HCT116 (cell line): Measurements from ENCODE around the gene DYNLT2. TPM values are rescaled to one million over a fixed set of nuclear protein-coding genes. Genes with fewer than 3 reads are reported as not detected.

ENCODE experiments used
- ATAC-seq: fragments of 200-7000 bp; cut with Tn5 transposase; 2 replicates; pipeline ENCODE4 v1.9.1; 2020; ENCODE audit warnings: mild to moderate bottlenecking, moderate library complexity
- BruUV-seq: library from RNA; stranded (reverse); fragments of 400-500 nt; replicated peaks from 2 replicates; lab custom pipeline; 2021; lab: Mats Ljungman, UMichigan
- CTCF ChIA-PET: fragments of 300-600 bp; sonication (Branson Sonifier 250); formaldehyde crosslinking; loops from one replicate; lab custom pipeline; 2021; ENCODE audit warnings: antibody characterized with exemption; lab: Charles Lee
- POLR2A ChIA-PET: fragments of 300-600, 350-600 bp; sonication (Branson Sonifier 250); formaldehyde crosslinking; loops from one replicate; lab custom pipeline; 2021; ENCODE audit warnings: antibody characterized with exemption; lab: Charles Lee
- RAD21 ChIA-PET, 2 experiments: fragments of 300-600 bp; sonication (Branson Sonifier 250); formaldehyde crosslinking; loops; one replicate each; lab custom pipeline; 2023; ENCODE audit warnings: low total read pairs in 2 of 2; ENCODE audit not compliant: uncharacterized antibody in 2 of 2, unreplicated experiment in 2 of 2, low non-redundant PET in 1 of 2; lab: Charles Lee
- DNase-seq: peaks from one replicate; pipeline ENCODE4 v3.0.0-alpha.2; 2010; ENCODE audit warnings: low read depth, low spot score
- H2AFZ ChIP-seq: fragments of 200-600 bp; shearing (Covaris generic), sonication (generic); 2 replicates; pipeline ENCODE4 v1.6.1; 2017; ENCODE audit warnings: low read depth, mixed run types, mixed read lengths, antibody characterized with exemption, low read length; ENCODE audit not compliant: poor library complexity, severe bottlenecking
- H3K27ac ChIP-seq: 2 replicates; pipeline ENCODE4 v1.5.1; 2012; ENCODE audit warnings: low read depth, low read length
- H3K27me3 ChIP-seq: fragments of 200-600 bp; sonication (generic); 2 replicates; pipeline ENCODE4 v1.6.1; 2016; ENCODE audit warnings: mixed run types, low read length, mixed read lengths; ENCODE audit not compliant: insufficient read depth
- H3K36me3 ChIP-seq, 2 experiments: fragments of 200-500 bp in 1 of 2; fragments of 200-600 bp in 1 of 2; sonication (Bioruptor generic) in 1 of 2; sonication (generic) in 1 of 2; 2 replicates each; pipeline versions ENCODE4 v1.5.1 to v1.6.1; 2014 to 2016; ENCODE audit warnings: low read length in 2 of 2, inconsistent platforms in 1 of 2, mixed read lengths in 1 of 2, mixed run types in 1 of 2; ENCODE audit not compliant: insufficient read depth in 2 of 2, control insufficient read depth in 1 of 2
- H3K4me1 ChIP-seq, 2 experiments: fragments of 200-600 bp in 1 of 2; sonication (generic) in 1 of 2; 2 replicates each; pipeline versions ENCODE4 v1.5.1 to v1.6.1; 2012 to 2017; ENCODE audit warnings: low read length in 2 of 2, inconsistent platforms in 1 of 2, mild to moderate bottlenecking in 1 of 2, mixed read lengths in 1 of 2, mixed run types in 1 of 2, moderate library complexity in 1 of 2; ENCODE audit not compliant: insufficient read depth in 2 of 2, control insufficient read depth in 1 of 2
- H3K4me2 ChIP-seq: fragments of 200-600 bp; sonication (generic); 2 replicates; pipeline ENCODE4 v1.6.1; 2017; ENCODE audit warnings: mixed run types, low read length, mixed read lengths
- H3K4me3 ChIP-seq, 2 experiments: fragments of 200-600 bp in 1 of 2; sonication (generic) in 1 of 2; replicated peaks in 1 of 2; 2 replicates each; pipeline ENCODE4 v1.5.1; 2011 to 2016; ENCODE audit warnings: low read length in 2 of 2, control low read depth in 1 of 2, low read depth in 1 of 2, mild to moderate bottlenecking in 1 of 2, mixed read lengths in 1 of 2, mixed run types in 1 of 2
- H3K79me2 ChIP-seq: fragments of 200-600 bp; sonication (generic); 2 replicates; pipeline ENCODE4 v1.6.1; 2017; ENCODE audit warnings: mild to moderate bottlenecking, mixed run types, low read length, moderate library complexity, mixed read lengths; ENCODE audit not compliant: insufficient read depth
- H3K9ac ChIP-seq: fragments of 200-600 bp; sonication (generic); 2 replicates; pipeline ENCODE4 v1.6.1; 2016; ENCODE audit warnings: low read length, mixed read lengths
- H3K9me2 ChIP-seq: fragments of 200-600 bp; sonication (generic), shearing (Covaris generic); 2 replicates; pipeline ENCODE4 v1.6.1; 2017; ENCODE audit warnings: mixed run types, mild to moderate bottlenecking, moderate library complexity; ENCODE audit not compliant: insufficient read depth
- H3K9me3 ChIP-seq, 2 experiments: fragments of 200-500 bp in 1 of 2; fragments of 200-600 bp in 1 of 2; sonication (Bioruptor generic) in 1 of 2; sonication (generic) in 1 of 2; 2 replicates each; pipeline ENCODE4 v1.6.1; 2014 to 2017; ENCODE audit warnings: low read length in 2 of 2, mixed read lengths in 2 of 2, inconsistent platforms in 1 of 2, low read depth in 1 of 2, mild to moderate bottlenecking in 1 of 2, mixed run types in 1 of 2, moderate library complexity in 1 of 2; ENCODE audit not compliant: control insufficient read depth in 1 of 2, insufficient read depth in 1 of 2
- H4K20me1 ChIP-seq: fragments of 200-600 bp; sonication (generic), shearing (Covaris generic); 2 replicates; pipeline ENCODE4 v1.6.1; 2017; ENCODE audit warnings: mixed run types, mild to moderate bottlenecking, moderate library complexity; ENCODE audit not compliant: insufficient read depth
- CBX3 ChIP-seq: IDR thresholded peaks from 2 replicates; pipeline ENCODE4 v1.6.1; 2012; ENCODE audit warnings: low read depth
- CEBPB ChIP-seq: IDR thresholded peaks from 2 replicates; pipeline ENCODE4 v1.6.1; 2012; ENCODE audit warnings: low read depth
- CTCF ChIP-seq, 3 experiments: fragments of 200-600 bp in 1 of 3; sonication (generic) in 1 of 3; IDR thresholded peaks in 2 of 3; conservative IDR thresholded peaks in 1 of 3; 2 replicates each; pipeline ENCODE4 v1.5.1; 2012 to 2017; ENCODE audit warnings: low read depth in 2 of 3, low read length in 2 of 3, antibody characterized with exemption in 1 of 3, borderline replicate concordance in 1 of 3, control low read depth in 1 of 3, mild to moderate bottlenecking in 1 of 3, mixed read lengths in 1 of 3, mixed run types in 1 of 3, moderate library complexity in 1 of 3; ENCODE audit not compliant: insufficient read depth in 1 of 3
- EGR1 ChIP-seq: IDR thresholded peaks from 2 replicates; pipeline ENCODE4 v1.6.1; 2012; ENCODE audit warnings: low read depth
- EZH2phosphoT487 ChIP-seq: fragments of 200-600 bp; IDR thresholded peaks from 2 replicates; pipeline ENCODE4 v1.6.1; 2018; ENCODE audit warnings: antibody characterized with exemption, borderline replicate concordance
- JUND ChIP-seq: IDR thresholded peaks from 2 replicates; pipeline ENCODE4 v1.6.1; 2012
- MAX ChIP-seq: IDR thresholded peaks from 2 replicates; pipeline ENCODE4 v1.6.1; 2012
- POLR2AphosphoS5 ChIP-seq: IDR thresholded peaks from 2 replicates; pipeline ENCODE4 v1.6.1; 2011; ENCODE audit warnings: mild to moderate bottlenecking, low read depth, low read length, moderate library complexity
- RAD21 ChIP-seq: IDR thresholded peaks from 2 replicates; pipeline ENCODE4 v1.6.1; 2012; ENCODE audit warnings: low read depth, mild to moderate bottlenecking
- REST ChIP-seq: IDR thresholded peaks from 2 replicates; pipeline ENCODE4 v1.6.1; 2012; ENCODE audit warnings: low read depth
- SIN3A ChIP-seq: IDR thresholded peaks from 2 replicates; pipeline ENCODE4 v1.6.1; 2012; ENCODE audit warnings: low read depth
- SRF ChIP-seq: IDR thresholded peaks from 2 replicates; pipeline ENCODE4 v1.6.1; 2012; ENCODE audit warnings: low read depth
- ZBTB33 ChIP-seq: IDR thresholded peaks from 2 replicates; pipeline ENCODE4 v1.6.1; 2011; ENCODE audit warnings: mild to moderate bottlenecking, low read length, moderate library complexity; ENCODE audit not compliant: insufficient replicate concordance; ENCODE audit errors: extremely low read depth
- intact Hi-C: fragments of 100-400 bp; cut with micrococcal nuclease; formaldehyde crosslinking; loops from 2 replicates; pipeline ENCODE4 v1.10.0; 2022
- total RNA-seq: library from RNA; stranded (reverse); gene quantifications from one replicate; pipeline ENCODE4 v1.2.1, GENCODE V29; 2021; ENCODE audit not compliant: unreplicated experiment

The DYNLT2 gene
- total RNA-seq, 1 experiment from 2014 or later, result 1.5 TPM

- TF ChIP-seq MAX, result no peak
- no peak for TF ChIP-seq CTCF (IDR thresholded peaks at IDR 0.05 in 2 of 3, conservative IDR thresholded peaks at IDR 0.05 in 1 of 3; ENCODE audit: borderline replicate concordance in 1 of 3, insufficient read depth in 1 of 3, low read depth in 2 of 3, low read length in 2 of 3)
- no peak for TF ChIP-seq CEBPB
These were observed 43.8 kb upstream of the DYNLT2 start (continued) for GRCh38 chr6:169795196-169795595.

GRCh38 chr6:169794317-169795055, 43.1 kb upstream of the DYNLT2 start:
- no peaks in the 10 kb centered on the region for H4K20me1 ChIP-seq
- H3K9ac ChIP-seq, result no peak overlapping the region
- no peaks in the 10 kb centered on the region for H3K79me2 ChIP-seq
- no peak overlapping the region for H3K4me3 ChIP-seq
- CTCF ChIA-PET, result interaction anchor here (1.3 kb wide), 1 partner anchor 12 kb away, joined by 4 read pairs; no protein-coding TSS in a partner anchor
- RAD21 ChIA-PET, result no interaction called here
- peaks cover 0 to 13% of the 10 kb centered on the region in 2 experiments; a peak in 3 of 4 replicates for H3K4me1 ChIP-seq
- no peak overlapping the region for H2AFZ ChIP-seq
- no peak for ATAC-seq
- H3K9me3 ChIP-seq, result no peaks in the 10 kb centered on the region
- intact Hi-C loops, result loop anchor here (10.0 kb wide), 1 partner anchor 510 kb away; the partner anchor contains the start of gene FAM120B
- no peak overlapping the region for H3K4me2 ChIP-seq
- POLR2A ChIA-PET, result no interaction called here
- no peaks in the 10 kb centered on the region for H3K36me3 ChIP-seq
- no peak overlapping the region for H3K27ac ChIP-seq
- DNase-seq, result no peak
- H3K9me2 ChIP-seq, result no peaks in the 10 kb centered on the region
- H3K27me3 ChIP-seq, result no peaks in the 10 kb centered on the region; the same call in 1 of the 2 replicates
- no TSS peak for BruUV-seq
- TF ChIP-seq POLR2AphosphoS5 (no peak), RAD21 (no peak), SIN3A (no peak), EGR1 (no peak), REST (no peak), ZBTB33 (no peak), SRF (no peak), EZH2phosphoT487 (no peak), JUND (no peak), CTCF (IDR thresholded peaks at IDR 0.05 in 2 of 3, conservative IDR thresholded peaks at IDR 0.05 in 1 of 3; ENCODE audit: borderline replicate concordance in 1 of 3, insufficient read depth in 1 of 3, low read depth in 2 of 3, low read length in 2 of 3) (no peak), CBX3 (no peak)
